ENCODE measurements around the gene LRRC71.

Gene LRRC71

GRCh38 chr1:156876281-156876680 lies 44.2 kb upstream of the LRRC71 start:
- no peaks in the 10 kb centered on the region for H3K36me3 Mint-ChIP-seq (ENCODE audit: low read depth)
- peak; percentile 37 for TF ChIP-seq CTCF (IDR thresholded peaks at IDR 0.05)
- no peaks in the 10 kb centered on the region for H3K9me3 Mint-ChIP-seq
- DNase-seq, result peak; percentile 68
- peaks cover 45% of the 10 kb centered on the region for H3K27me3 Mint-ChIP-seq (ENCODE audit: low read depth, poor library complexity)
- peaks cover 52% of the 10 kb centered on the region for H3K4me1 Mint-ChIP-seq
- no peak overlapping the region for H3K27ac Mint-ChIP-seq
- H3K4me3 Mint-ChIP-seq, result no peak overlapping the region

- DNase-seq, result no peak
- Mint-ChIP-seq H3K4me3 (no peak overlapping the region), H3K36me3 (ENCODE audit: low read depth) (no peaks in the 10 kb centered on the region), H3K27ac (no peak overlapping the region), H3K27me3 (ENCODE audit: low read depth, poor library complexity) (peaks cover 51% of the 10 kb centered on the region), H3K9me3 (no peaks in the 10 kb centered on the region), H3K4me1 (peaks cover 40% of the 10 kb centered on the region)
- TF ChIP-seq CTCF (IDR thresholded peaks at IDR 0.05), result no peak
Measured at GRCh38 chr1:156877433-156878170, 42.8 kb upstream of the LRRC71 start.

GRCh38 chr1:156879876-156880275 lies 40.6 kb upstream of the LRRC71 start:
- Mint-ChIP-seq H3K9me3 (no peaks in the 10 kb centered on the region), H3K4me1 (peaks cover 37% of the 10 kb centered on the region), H3K27ac (no peak overlapping the region), H3K36me3 (ENCODE audit: low read depth) (no peaks in the 10 kb centered on the region), H3K27me3 (ENCODE audit: low read depth, poor library complexity) (peaks cover 52% of the 10 kb centered on the region), H3K4me3 (no peak overlapping the region)
- TF ChIP-seq CTCF (IDR thresholded peaks at IDR 0.05), result no peak
- DNase-seq, result no peak

GRCh38 chr1:156880473-156880872 lies 40.0 kb upstream of the LRRC71 start:
- H3K4me1 Mint-ChIP-seq, result peaks cover 35% of the 10 kb centered on the region
- TF ChIP-seq CTCF (IDR thresholded peaks at IDR 0.05), result no peak
- H3K27me3 Mint-ChIP-seq (ENCODE audit: low read depth, poor library complexity), result peaks cover 49% of the 10 kb centered on the region
- no peak overlapping the region for H3K4me3 Mint-ChIP-seq
- DNase-seq, result no peak
- H3K9me3 Mint-ChIP-seq, result no peaks in the 10 kb centered on the region
- H3K36me3 Mint-ChIP-seq (ENCODE audit: low read depth), result no peaks in the 10 kb centered on the region
- no peak overlapping the region for H3K27ac Mint-ChIP-seq

GRCh38 chr1:156881101-156881500 lies 39.3 kb upstream of the LRRC71 start:
- Mint-ChIP-seq H3K9me3 (no peaks in the 10 kb centered on the region), H3K27me3 (ENCODE audit: low read depth, poor library complexity) (peaks cover 51% of the 10 kb centered on the region), H3K4me3 (no peak overlapping the region), H3K36me3 (ENCODE audit: low read depth) (no peaks in the 10 kb centered on the region), H3K4me1 (peaks cover 41% of the 10 kb centered on the region), H3K27ac (peak overlapping the region; percentile 6)
- DNase-seq, result no peak
- TF ChIP-seq CTCF (IDR thresholded peaks at IDR 0.05), result no peak

- Mint-ChIP-seq H3K27ac (no peak overlapping the region), H3K9me3 (no peaks in the 10 kb centered on the region), H3K27me3 (ENCODE audit: low read depth, poor library complexity) (peaks cover 54% of the 10 kb centered on the region), H3K36me3 (ENCODE audit: low read depth) (no peaks in the 10 kb centered on the region), H3K4me1 (peaks cover 42% of the 10 kb centered on the region), H3K4me3 (no peak overlapping the region)
- TF ChIP-seq CTCF (IDR thresholded peaks at IDR 0.05), result no peak
- no peak for DNase-seq
Measured at GRCh38 chr1:156881663-156882062, 38.8 kb upstream of the LRRC71 start.
